ENCODE data around the gene HMCN2. TPM values are rescaled to one million over a fixed set of nuclear protein-coding genes. Genes with fewer than 3 reads are reported as not detected.
A peak's percentile ranks its signal among the peaks of the same experiment; 100 is the strongest.

The HMCN2 gene
- total RNA-seq, 2 donors from 2014 or later = not detected

DNA sequence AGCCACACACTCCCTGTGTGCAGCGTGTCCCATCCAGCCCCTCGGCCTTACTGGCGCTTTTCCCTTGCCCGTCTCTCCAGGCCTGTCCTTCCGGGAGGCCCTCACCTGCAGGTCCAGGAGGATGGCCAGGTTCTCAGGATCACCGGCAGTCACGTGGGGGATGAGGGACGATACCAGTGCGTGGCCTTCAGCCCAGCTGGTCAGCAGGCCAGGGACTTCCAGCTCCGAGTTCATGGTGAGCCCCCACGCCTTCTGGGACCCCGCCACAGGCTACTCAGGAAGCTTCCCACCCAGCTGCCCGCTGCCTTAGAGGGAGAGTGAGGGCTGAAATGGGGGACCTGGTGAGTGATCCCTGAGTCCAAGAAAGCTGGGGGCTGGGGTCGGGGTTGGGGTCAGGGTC is 85.8 kb downstream of the HMCN2 start:
- H3K36me3 Mint-ChIP-seq (ENCODE audit: low read depth) = no peaks in the 10 kb centered on the region
- ATAC-seq (replicated peaks) = no peak
- H3K4me3 Mint-ChIP-seq = no peak overlapping the region
- H3K9me3 Mint-ChIP-seq = no peaks in the 10 kb centered on the region
- peaks cover 1% of the 10 kb centered on the region for H3K27me3 Mint-ChIP-seq
- no peak overlapping the region for H3K27ac Mint-ChIP-seq
- H3K4me1 Mint-ChIP-seq = peaks cover 2% of the 10 kb centered on the region

DNA sequence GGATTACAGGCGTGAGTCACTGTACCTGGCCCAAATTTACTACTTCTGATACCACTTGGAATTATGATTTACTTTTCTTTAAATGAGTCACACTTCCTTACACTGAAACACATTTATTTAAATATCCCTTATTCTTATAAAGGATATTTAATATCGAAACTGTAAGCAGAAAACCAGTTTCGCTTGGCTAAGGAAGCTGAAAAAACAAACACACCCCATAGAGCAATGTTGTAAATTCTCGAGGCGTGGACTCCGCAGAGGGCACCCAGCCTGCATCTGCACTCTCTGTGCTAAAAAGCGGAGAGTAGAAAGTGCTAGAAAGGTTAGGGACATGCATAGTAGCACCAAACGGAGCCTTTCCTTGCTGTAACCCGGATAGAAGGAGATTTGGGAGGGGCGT is 86.5 kb downstream of the HMCN2 start:
- H3K4me1 Mint-ChIP-seq = peaks cover 6% of the 10 kb centered on the region
- H3K27ac Mint-ChIP-seq = no peak overlapping the region
- ATAC-seq (replicated peaks) = peak; percentile 23
- no peaks in the 10 kb centered on the region for H3K9me3 Mint-ChIP-seq
- H3K4me3 Mint-ChIP-seq = no peak overlapping the region
- H3K27me3 Mint-ChIP-seq = peaks cover 4% of the 10 kb centered on the region
- no peaks in the 10 kb centered on the region for H3K36me3 Mint-ChIP-seq (ENCODE audit: low read depth)

DNA sequence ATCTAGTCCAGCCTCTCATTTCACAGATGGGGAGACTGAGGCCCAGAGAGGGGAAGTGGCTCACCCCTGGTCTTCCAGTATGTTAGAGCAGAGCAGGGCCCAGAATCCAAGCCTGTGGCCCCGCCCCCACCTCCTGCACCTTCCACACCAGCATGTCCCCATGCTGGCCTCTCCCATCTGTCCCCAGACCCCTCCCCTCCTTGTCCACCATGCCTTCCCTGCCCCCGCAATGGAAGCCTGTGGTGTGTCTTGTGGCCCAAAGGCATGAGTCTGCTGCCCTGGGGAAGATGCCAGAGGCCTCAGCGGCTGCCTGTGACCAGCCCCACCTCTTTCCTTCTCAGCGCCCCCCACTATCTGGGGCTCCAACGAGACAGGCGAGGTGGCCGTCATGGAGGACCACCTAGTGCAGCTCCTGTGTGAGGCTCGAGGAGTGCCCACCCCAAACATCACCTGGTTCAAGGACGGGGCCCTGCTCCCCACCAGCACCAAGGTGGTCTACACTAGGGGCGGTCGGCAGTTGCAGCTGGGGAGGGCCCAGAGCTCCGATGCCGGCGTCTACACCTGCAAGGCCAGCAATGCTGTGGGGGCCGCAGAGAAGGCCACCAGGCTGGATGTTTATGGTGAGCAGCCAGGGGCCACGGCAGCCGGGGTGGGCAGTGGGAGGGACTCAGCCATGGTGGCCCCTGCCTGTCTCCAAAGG is 87.2 kb downstream of the HMCN2 start:
- no peak overlapping the region for H3K27ac Mint-ChIP-seq
- peaks cover 4% of the 10 kb centered on the region for H3K27me3 Mint-ChIP-seq
- no peaks in the 10 kb centered on the region for H3K36me3 Mint-ChIP-seq (ENCODE audit: low read depth)
- no peak for ATAC-seq (replicated peaks)
- H3K9me3 Mint-ChIP-seq = no peaks in the 10 kb centered on the region
- H3K4me1 Mint-ChIP-seq = peaks cover 6% of the 10 kb centered on the region
- no peak overlapping the region for H3K4me3 Mint-ChIP-seq

DNA sequence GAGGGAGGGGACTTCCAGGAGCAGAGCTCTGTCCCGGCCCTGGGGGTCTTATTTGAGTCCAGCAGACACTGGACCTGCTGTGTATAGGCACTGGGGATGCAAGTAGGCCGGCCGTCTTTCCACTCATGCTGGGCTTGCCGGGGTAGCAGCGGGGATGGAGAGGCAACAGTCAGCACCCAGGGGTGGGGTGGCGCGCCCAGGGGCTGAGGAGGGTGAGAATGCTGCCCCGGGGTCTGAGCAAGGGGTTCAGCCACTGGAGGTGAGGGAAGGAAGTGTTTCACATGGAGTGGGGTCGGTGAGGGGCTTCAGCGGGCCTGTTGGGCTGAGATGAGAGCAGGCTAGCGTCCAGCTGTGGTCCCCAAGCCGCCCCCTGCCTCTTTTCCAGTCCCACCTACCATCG is 88.8 kb downstream of the HMCN2 start:
- H3K27me3 Mint-ChIP-seq = peaks cover 4% of the 10 kb centered on the region
- peaks cover 6% of the 10 kb centered on the region for H3K4me1 Mint-ChIP-seq
- H3K9me3 Mint-ChIP-seq = no peaks in the 10 kb centered on the region
- no peaks in the 10 kb centered on the region for H3K36me3 Mint-ChIP-seq (ENCODE audit: low read depth)
- ATAC-seq (replicated peaks) = no peak
- H3K4me3 Mint-ChIP-seq = no peak overlapping the region
- H3K27ac Mint-ChIP-seq = no peak overlapping the region

DNA sequence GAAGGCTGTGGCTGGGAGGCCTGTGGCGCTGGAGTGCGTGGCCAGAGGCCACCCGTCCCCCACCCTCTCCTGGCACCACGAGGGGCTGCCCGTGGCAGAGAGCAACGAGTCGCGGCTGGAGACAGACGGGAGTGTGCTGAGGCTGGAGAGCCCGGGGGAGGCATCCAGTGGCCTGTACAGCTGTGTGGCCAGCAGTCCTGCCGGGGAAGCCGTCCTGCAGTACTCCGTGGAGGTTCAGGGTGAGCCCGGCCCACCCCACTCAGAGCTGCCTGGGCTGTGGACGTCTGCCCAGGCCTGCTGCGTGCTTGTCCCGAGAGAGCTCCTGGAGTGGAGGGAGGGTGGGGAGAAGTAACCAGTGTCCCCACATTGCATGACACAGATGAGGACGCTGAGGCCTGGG is 89.2 kb downstream of the HMCN2 start:
- H3K4me1 Mint-ChIP-seq = peaks cover 6% of the 10 kb centered on the region

DNA sequence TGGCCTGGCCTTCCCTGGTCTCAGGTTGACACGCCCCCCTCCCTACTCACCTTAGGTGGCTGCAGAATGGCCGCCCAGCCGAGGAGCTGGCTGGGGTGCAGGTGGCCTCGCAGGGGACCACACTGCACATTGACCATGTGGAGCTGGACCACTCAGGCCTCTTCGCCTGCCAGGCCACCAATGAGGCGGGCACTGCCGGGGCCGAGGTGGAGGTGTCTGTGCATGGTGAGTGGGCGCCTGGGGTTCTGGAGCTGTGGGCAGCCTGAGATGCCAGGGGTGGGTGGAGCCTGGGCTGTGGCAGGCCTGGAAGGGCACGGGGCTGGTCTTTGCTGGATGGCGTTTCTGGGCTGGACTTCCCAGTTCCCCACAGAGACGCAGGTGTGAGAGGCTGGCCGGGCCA is 90.5 kb downstream of the HMCN2 start:
- Mint-ChIP-seq H3K9me3 (no peaks in the 10 kb centered on the region), H3K27me3 (peaks cover 6% of the 10 kb centered on the region), H3K4me1 (peaks cover 6% of the 10 kb centered on the region), H3K4me3 (no peak overlapping the region), H3K36me3 (ENCODE audit: low read depth) (no peaks in the 10 kb centered on the region), H3K27ac (no peak overlapping the region)
- ATAC-seq (replicated peaks) = no peak

More for the DNA sequence above, 89.2 kb downstream of the HMCN2 start:
- no peaks in the 10 kb centered on the region for H3K9me3 Mint-ChIP-seq
- H3K4me3 Mint-ChIP-seq = no peak overlapping the region
- no peak overlapping the region for H3K27ac Mint-ChIP-seq
- H3K27me3 Mint-ChIP-seq = peaks cover 4% of the 10 kb centered on the region
- no peaks in the 10 kb centered on the region for H3K36me3 Mint-ChIP-seq (ENCODE audit: low read depth)
- no peak for ATAC-seq (replicated peaks)

DNA sequence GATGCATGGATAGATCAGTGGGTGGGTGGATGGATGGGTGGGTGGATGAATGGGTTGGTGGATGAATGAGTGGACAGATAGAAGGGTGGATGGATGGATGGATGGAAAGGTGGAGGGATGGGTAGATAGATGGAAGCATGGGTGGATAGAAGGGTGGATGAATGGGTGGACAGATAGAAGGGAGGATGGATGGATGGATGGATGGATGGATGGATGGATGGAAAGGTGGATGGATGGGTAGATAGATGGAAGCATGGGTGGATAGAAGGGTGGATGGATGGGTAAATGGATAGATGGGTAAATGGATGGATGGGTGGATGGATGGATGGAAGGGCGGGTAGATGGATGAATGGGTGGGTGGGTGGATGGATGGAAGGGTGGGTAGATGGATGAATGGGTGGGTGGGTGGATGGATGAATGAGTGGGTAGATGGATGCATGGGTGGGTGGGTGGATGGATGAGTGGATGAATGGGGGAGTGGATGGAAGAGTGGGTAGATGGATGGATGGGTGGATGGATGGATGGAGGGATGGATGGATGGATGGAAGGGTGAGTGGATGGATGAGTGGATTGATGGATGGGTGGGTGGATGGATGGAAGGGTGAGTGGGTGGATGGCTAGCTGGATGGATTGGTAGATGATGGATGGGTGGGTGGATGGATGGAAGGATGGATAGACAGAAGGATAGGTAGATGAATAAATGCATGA is 91.5 kb downstream of the HMCN2 start:
- Mint-ChIP-seq H3K27ac (no peak overlapping the region), H3K4me1 (peaks cover 6% of the 10 kb centered on the region)

DNA sequence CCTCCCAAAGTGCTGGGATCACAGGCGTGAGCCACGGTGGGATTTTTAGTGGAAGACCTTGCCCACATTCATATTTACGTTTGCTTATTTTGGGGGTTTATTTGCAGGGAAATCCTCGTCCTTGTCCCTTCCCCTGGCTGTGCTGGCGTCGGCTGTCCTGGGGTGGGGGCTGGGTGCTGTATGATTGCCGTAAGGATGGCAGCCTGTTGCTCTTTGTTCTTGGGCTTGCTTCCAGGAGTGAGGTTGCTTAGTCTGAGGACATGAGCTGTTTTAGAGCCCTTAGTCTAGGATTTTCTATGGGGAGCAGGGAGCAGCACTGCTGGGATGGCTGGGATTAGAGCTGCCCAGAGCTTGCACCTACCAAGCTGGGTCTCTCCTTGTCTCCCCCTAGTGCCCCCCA is 93.4 kb downstream of the HMCN2 start:
- Mint-ChIP-seq H3K27ac (no peak overlapping the region), H3K4me1 (peaks cover 6% of the 10 kb centered on the region), H3K9me3 (no peaks in the 10 kb centered on the region), H3K36me3 (ENCODE audit: low read depth) (no peaks in the 10 kb centered on the region), H3K27me3 (peaks cover 9% of the 10 kb centered on the region), H3K4me3 (no peak overlapping the region)
- ATAC-seq (replicated peaks) = no peak

More for the DNA sequence above, 91.5 kb downstream of the HMCN2 start:
- Mint-ChIP-seq H3K27me3 (peaks cover 6% of the 10 kb centered on the region), H3K9me3 (no peaks in the 10 kb centered on the region), H3K36me3 (ENCODE audit: low read depth) (no peaks in the 10 kb centered on the region), H3K4me3 (no peak overlapping the region)
- ATAC-seq (replicated peaks) = no peak

DNA sequence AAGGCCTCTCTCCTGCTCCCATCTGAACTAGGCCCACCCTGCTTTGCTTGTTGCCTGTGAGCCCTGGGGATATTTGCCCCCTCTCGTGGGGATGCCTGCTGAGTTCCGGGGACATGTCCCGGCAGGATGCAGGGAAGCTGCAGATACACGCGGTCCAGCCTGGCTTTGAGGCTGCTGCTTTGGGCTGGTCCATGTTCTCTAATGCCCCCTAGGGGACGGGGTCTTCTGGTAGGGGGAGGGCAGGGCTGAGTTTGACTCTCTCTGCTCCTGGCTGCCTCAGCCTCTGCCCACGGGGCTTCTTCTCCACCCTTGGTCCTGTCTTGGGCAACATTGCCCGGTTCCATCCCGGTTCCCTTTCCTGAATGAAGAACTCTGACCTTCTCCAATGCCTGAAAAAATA is 94.3 kb downstream of the HMCN2 start:
- Mint-ChIP-seq H3K36me3 (ENCODE audit: low read depth) (no peaks in the 10 kb centered on the region), H3K4me1 (peaks cover 6% of the 10 kb centered on the region), H3K27me3 (peaks cover 9% of the 10 kb centered on the region), H3K4me3 (no peak overlapping the region), H3K9me3 (no peaks in the 10 kb centered on the region), H3K27ac (peak overlapping the region; percentile 25)
- ATAC-seq (replicated peaks) = no peak

DNA sequence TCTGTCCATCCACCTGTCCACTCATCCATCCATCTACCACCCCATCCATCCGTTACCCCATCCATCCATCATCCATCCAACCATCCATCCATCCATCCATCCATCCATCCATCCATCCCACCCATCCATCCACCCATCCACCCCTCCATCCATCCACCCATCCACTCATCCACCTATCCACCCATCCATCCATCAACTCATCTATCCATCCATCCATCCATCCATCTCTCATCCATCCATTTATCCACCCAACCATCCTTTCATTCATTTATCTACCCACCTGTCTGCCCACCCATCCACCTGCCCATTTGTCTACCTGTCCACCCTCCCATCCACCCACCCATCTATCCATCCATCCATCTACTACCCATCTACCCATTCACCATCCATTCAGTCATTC is 95.1 kb downstream of the HMCN2 start:
- Mint-ChIP-seq H3K27me3 (peaks cover 9% of the 10 kb centered on the region), H3K4me3 (no peak overlapping the region), H3K36me3 (ENCODE audit: low read depth) (no peaks in the 10 kb centered on the region), H3K9me3 (no peaks in the 10 kb centered on the region), H3K27ac (peak overlapping the region; percentile 25), H3K4me1 (peaks cover 6% of the 10 kb centered on the region)
- ATAC-seq (replicated peaks) = no peak

DNA sequence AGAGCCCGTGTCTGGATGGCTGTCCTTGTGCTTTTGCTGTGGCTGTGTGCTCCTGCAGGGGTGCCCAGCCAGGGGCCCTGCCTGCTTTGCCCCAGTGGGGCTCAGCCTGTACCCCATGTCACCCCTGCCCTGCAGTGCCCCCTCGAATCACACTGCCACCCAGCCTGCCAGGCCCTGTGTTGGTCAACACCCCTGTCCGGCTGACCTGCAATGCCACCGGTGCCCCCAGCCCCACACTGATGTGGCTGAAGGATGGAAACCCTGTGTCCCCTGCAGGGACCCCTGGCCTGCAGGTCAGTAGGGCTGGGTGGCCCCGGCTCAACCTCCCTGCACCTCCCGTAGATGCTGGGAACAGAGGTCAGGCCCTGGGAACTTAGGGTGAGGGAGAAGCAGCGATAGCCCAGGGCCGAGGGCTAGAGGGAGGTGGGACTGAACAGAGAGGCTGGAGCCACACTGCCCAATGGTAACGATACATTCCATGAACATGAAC is 96.4 kb downstream of the HMCN2 start:
- no peak overlapping the region for H3K27ac Mint-ChIP-seq
- ATAC-seq (replicated peaks) = no peak

DNA sequence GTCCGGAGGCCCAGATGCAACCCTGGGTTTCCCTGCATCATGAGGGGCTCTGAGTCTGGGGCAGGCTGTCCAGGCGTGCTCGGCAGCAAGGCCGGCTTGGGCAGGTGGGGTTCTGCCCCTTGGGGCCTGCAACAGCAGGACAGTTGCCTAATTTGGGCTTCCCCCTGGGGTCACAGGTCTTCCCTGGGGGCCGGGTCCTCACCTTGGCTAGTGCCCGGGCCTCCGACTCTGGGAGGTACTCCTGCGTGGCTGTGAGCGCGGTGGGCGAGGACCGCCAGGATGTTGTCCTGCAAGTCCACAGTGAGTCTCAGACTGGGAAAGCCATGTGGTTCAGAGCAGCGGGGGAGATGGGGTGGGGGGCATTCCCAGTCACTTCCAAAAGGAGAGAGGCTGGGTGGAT is 97.1 kb downstream of the HMCN2 start:
- Mint-ChIP-seq H3K27me3 (peaks cover 5% of the 10 kb centered on the region), H3K4me1 (no peaks in the 10 kb centered on the region), H3K36me3 (ENCODE audit: low read depth) (no peaks in the 10 kb centered on the region), H3K27ac (no peak overlapping the region), H3K9me3 (no peaks in the 10 kb centered on the region), H3K4me3 (no peak overlapping the region)
- ATAC-seq (replicated peaks) = no peak

More for the DNA sequence above, 96.4 kb downstream of the HMCN2 start:
- Mint-ChIP-seq H3K4me1 (no peaks in the 10 kb centered on the region), H3K9me3 (no peaks in the 10 kb centered on the region), H3K36me3 (ENCODE audit: low read depth) (no peaks in the 10 kb centered on the region), H3K4me3 (no peak overlapping the region), H3K27me3 (peaks cover 5% of the 10 kb centered on the region)

DNA sequence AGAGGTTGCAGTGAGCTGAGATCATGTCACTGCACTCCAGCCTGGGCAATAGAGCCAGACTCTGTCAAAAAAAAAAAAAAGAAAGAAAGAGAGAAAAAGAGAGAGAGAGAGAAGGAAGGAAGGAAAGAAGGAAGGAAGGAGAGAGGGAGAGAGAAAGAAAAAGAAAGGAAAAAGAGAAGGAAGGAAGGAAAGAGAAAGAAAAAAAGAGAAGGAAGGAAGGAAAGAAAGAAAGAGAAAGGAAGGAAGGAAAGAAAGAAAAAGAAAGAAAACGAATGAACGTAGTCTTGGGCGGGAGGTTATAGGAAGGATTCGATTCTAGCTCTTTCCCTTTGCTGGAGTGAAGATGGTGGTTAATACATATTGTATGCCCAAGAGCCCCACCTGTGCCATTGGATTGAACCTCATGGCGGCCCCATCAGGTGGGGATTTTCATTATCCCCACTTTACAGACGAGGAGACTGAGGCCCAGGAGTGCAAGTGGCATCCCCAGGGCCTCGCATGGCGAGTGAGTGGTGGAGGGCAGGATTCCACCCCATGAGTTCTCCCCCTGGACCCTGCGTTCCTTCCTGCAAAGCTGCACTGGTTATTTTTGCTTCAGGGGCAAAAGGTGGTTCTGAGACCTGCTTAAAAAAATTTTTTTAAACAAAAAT is 98.3 kb downstream of the HMCN2 start:
- peaks cover 8% of the 10 kb centered on the region for H3K4me1 Mint-ChIP-seq
- H3K36me3 Mint-ChIP-seq (ENCODE audit: low read depth) = no peaks in the 10 kb centered on the region
- H3K27me3 Mint-ChIP-seq = peaks cover 5% of the 10 kb centered on the region
- H3K4me3 Mint-ChIP-seq = no peak overlapping the region
- ATAC-seq (replicated peaks) = no peak
- H3K27ac Mint-ChIP-seq = no peak overlapping the region
- no peaks in the 10 kb centered on the region for H3K9me3 Mint-ChIP-seq

DNA sequence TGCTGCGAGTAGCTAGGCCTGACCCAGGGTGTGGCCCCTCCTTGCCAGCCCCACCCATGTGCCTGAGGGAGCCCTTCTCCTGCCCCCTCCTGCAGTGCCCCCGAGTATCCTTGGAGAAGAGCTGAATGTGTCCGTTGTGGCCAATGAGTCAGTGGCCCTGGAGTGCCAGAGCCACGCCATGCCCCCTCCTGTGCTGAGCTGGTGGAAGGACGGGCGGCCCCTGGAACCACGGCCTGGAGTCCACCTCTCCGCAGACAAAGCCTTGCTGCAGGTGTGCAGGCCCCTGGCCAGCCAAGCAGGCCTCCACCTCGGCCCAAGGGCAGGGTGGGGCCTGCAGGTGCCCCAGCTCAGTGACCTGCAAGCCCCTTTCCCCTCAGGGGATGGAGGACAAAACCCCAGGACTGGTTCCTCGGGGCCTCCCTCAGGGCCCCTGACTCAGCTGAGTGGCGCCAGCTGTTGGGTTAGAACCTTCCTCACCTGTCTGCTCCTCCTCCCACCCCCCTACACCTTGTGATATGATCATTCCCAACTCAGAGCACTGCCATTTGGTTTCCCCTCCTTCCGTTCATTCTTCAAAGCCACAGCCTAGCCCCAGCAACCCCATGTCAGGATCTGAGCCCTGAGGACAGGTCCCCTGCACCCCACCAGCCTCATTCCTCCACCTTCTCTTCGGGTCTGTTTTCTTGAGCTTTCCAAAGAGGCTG is 99.2 kb downstream of the HMCN2 start:
- H3K4me1 Mint-ChIP-seq = peaks cover 9% of the 10 kb centered on the region
- no peaks in the 10 kb centered on the region for H3K36me3 Mint-ChIP-seq (ENCODE audit: low read depth)
- no peak overlapping the region for H3K27ac Mint-ChIP-seq
- no peaks in the 10 kb centered on the region for H3K9me3 Mint-ChIP-seq
- no peak overlapping the region for H3K4me3 Mint-ChIP-seq
- no peak for ATAC-seq (replicated peaks)
- peaks cover 5% of the 10 kb centered on the region for H3K27me3 Mint-ChIP-seq

Measured in activated T-helper 17 cell treated with anti-CD3 and anti-CD28 coated beads, Interleukin-2, amount 50 U/mL, for 72 hours (primary cell).